ENCODE data around the gene GABPA.
"Not testable (repeated sequence)": the region's sequence is repeated elsewhere in the genome, so short reads cannot be mapped to it uniquely, and the experiment has no call there.

The GABPA gene

DNA sequence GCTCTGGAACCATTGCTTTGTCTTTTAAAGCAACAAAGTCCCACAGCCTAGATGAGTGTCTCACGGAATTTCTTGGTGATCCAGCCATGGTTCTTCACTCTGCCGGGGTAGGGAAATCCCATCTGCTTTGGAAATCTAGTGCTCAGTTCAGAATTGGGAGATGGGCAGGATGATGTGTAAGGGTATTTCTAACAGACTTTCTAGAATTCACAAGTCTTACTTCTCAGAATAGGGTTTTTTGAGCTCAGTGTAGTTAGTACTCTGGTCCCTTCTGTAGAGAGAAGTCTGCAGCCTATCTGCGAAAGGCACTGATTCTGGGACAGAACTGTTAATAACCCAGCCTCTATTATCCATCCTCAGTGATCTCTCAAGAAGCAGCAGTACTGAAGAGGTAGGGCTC is 25.3 kb downstream of the GABPA start:
- TF ChIP-seq, protein P1, sequence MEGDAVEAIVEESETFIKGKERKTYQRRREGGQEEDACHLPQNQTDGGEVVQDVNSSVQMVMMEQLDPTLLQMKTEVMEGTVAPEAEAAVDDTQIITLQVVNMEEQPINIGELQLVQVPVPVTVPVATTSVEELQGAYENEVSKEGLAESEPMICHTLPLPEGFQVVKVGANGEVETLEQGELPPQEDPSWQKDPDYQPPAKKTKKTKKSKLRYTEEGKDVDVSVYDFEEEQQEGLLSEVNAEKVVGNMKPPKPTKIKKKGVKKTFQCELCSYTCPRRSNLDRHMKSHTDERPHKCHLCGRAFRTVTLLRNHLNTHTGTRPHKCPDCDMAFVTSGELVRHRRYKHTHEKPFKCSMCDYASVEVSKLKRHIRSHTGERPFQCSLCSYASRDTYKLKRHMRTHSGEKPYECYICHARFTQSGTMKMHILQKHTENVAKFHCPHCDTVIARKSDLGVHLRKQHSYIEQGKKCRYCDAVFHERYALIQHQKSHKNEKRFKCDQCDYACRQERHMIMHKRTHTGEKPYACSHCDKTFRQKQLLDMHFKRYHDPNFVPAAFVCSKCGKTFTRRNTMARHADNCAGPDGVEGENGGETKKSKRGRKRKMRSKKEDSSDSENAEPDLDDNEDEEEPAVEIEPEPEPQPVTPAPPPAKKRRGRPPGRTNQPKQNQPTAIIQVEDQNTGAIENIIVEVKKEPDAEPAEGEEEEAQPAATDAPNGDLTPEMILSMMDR (IDR thresholded peaks at IDR 0.05; ENCODE audit: low read depth, low read length): no peak
- H3K4me3 ChIP-seq (ENCODE audit: low read depth, low read length): no peak overlapping the region

DNA sequence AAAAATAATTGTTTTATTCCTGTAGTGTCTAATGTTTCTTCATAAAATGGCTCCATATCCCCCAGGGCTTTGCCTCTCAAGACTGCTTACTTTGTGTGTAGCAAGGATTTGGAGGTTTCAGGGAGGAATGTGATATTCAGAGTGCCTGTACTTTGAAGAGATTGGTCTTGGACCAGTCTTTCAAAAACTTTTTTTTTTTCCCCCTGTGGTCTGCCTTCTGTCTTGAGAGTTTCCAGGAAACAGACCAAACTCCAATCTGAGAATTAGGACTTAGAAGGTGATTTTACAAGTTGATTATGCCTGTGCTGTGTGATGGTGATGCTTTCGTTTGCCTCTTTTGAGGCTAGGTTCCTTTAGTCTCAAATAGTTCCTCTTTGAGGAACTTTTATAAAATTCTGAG is 25.9 kb downstream of the GABPA start:
- H3K4me3 ChIP-seq (ENCODE audit: low read depth, low read length): no peak overlapping the region
- TF ChIP-seq, protein P1 (IDR thresholded peaks at IDR 0.05; ENCODE audit: low read depth, low read length): no peak

GRCh38 chr21:25764065-25764464 is 29.3 kb downstream of the GABPA start:
- TF ChIP-seq, protein P1 (IDR thresholded peaks at IDR 0.05; ENCODE audit: low read depth, low read length): no peak
- no peak overlapping the region for H3K4me3 ChIP-seq (ENCODE audit: low read depth, low read length)

- TF ChIP-seq, protein P1 (IDR thresholded peaks at IDR 0.05; ENCODE audit: low read depth, low read length): no peak
- no peak overlapping the region for H3K4me3 ChIP-seq (ENCODE audit: low read depth, low read length)
Measured at GRCh38 chr21:25767921-25768320, 33.1 kb downstream of the GABPA start.

GRCh38 chr21:25772686-25773085 is 37.9 kb downstream of the GABPA start:
- no peak overlapping the region for H3K4me3 ChIP-seq (ENCODE audit: low read depth, low read length)
- TF ChIP-seq, protein P1 (IDR thresholded peaks at IDR 0.05; ENCODE audit: low read depth, low read length): no peak

DNA sequence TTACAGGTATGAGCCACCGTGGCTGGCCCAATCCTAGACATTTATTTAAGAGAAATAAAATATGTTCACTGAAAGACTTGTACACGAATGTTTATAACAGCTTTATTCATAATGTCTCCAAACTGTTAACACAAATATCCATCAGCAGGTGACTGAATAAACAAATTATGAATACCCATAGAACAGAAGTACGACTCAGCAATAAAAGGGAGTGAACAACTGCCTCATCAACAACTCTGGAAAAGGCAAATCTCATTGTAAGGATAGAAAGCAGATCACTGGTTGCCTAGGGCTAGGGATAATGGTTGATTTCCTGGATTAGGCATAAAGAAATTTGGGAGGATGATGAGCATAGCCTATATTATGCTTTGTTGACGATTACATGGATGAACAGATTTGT is 41.7 kb downstream of the GABPA start:
- H3K4me3 ChIP-seq (ENCODE audit: low read depth, low read length): no peak overlapping the region
- TF ChIP-seq, protein P1 (IDR thresholded peaks at IDR 0.05; ENCODE audit: low read depth, low read length): no peak

DNA sequence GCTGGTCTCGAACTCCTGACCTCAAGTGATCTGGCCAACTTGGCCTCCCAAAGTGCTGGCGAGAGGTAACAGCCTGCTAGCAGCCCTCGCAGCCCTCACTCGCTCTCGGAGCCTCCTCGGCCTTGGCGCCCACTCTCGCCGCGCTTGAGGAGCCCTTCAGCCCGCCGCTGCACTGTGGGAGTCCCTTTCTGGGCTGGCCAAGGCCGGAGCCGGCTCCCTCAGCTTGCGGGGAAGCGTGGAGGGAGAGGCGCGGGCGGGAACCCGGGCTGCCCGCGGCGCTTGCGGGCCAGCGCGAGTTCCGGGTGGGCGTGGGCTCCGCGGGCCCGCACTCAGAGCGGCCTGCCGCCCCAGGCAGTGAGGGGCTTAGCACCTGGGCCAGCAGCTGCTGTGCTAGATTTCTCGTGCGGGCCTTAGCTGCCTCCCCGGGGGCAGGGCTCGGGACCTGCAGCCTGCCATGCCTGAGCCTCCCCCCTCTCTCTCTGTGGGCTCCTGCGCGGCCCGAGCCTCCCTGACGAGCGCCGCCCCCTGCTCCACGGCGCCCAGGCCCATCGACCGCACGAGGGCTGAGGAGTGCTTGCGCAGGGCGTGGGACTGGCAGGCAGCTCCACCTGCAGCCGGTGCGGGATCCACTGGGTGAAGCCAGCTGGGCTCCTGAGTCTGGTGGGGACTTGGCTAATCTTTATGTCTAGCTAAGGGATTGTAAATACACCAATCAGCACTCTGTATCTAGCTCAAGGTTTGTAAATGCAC is 43.5 kb downstream of the GABPA start:
- H3K4me3 ChIP-seq (ENCODE audit: low read depth, low read length): not testable (repeated sequence)

DNA sequence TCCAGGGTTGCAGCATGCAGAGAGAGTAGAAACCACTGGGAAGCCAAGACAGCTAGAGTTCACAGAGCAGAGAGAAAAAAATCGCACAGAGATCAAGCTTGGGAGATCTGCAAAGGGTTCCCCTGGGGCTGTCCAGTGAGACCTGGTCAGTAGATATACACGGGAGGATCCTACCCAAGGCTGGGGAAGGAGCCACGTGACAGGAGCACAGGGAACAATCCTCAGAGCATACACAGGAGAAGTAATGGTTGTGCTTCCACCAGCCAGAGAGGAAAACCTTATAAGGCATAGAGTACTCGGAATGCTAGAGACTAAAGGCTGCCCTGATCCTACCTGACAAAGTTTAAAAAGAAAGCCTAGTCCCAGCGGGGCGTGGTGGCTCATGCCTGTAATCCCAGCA is 53.9 kb downstream of the GABPA start:
- no peak overlapping the region for H3K4me3 ChIP-seq (ENCODE audit: low read depth, low read length)
- TF ChIP-seq, protein P1 (IDR thresholded peaks at IDR 0.05; ENCODE audit: low read depth, low read length): no peak

Measured in WI38 (cell line).